Keratinocyte (primary cell): ENCODE results near the gene FNDC1. TPM values are rescaled to one million over a fixed set of nuclear protein-coding genes. Genes with fewer than 3 reads are reported as not detected.

Experiments used
- DNase-seq: peaks from one replicate; pipeline ENCODE4 v3.0.0-alpha.2; 2011; ENCODE audit warnings: low read depth, missing footprints, low spot score
- FAIRE-seq: peaks from 2 replicates; lab custom pipeline; 2011; peaks lifted over from hg19 to GRCh38; lab: Jason Lieb, UNC
- H2AFZ ChIP-seq: 2 replicates; pipeline ENCODE4 v1.6.0; 2012; ENCODE audit warnings: low read length, control low read depth, inconsistent platforms; ENCODE audit not compliant: control insufficient read depth
- H3K27ac ChIP-seq: 2 replicates; pipeline ENCODE4 v1.5.1; 2011; ENCODE audit warnings: low read length; ENCODE audit not compliant: control insufficient read depth, insufficient read depth
- H3K27me3 ChIP-seq: 3 replicates; pipeline ENCODE4 v1.6.0; 2011; ENCODE audit warnings: low read length; ENCODE audit not compliant: control insufficient read depth, insufficient read depth; ENCODE audit errors: extremely low read depth
- H3K36me3 ChIP-seq, 2 experiments: 2 replicates in 1 of 2; 3 replicates in 1 of 2; pipeline ENCODE4 v1.5.1; 2011; ENCODE audit warnings: low read length in 2 of 2, mild to moderate bottlenecking in 1 of 2; ENCODE audit not compliant: control insufficient read depth in 2 of 2, insufficient read depth in 2 of 2; ENCODE audit errors: extremely low read depth in 1 of 2
- H3K4me1 ChIP-seq: 3 replicates; pipeline ENCODE4 v1.5.1; 2011; ENCODE audit warnings: low read length; ENCODE audit not compliant: control insufficient read depth, insufficient read depth; ENCODE audit errors: extremely low read depth
- H3K4me2 ChIP-seq: 3 replicates; pipeline ENCODE4 v1.6.0; 2011; ENCODE audit warnings: low read depth, low read length; ENCODE audit not compliant: control insufficient read depth, insufficient read depth; ENCODE audit errors: extremely low read depth
- H3K4me3 ChIP-seq, 3 experiments: fragments of 200-600 bp in 1 of 3; sonication (generic) in 1 of 3; 2 replicates in 2 of 3; 3 replicates in 1 of 3; pipeline ENCODE4 v1.5.1; 2011 to 2016; ENCODE audit warnings: low read length in 3 of 3, mild to moderate bottlenecking in 3 of 3, control low read depth in 2 of 3, inconsistent platforms in 1 of 3, low read depth in 1 of 3, mixed read lengths in 1 of 3, mixed run types in 1 of 3, moderate library complexity in 1 of 3; ENCODE audit not compliant: control insufficient read depth in 2 of 3, insufficient read depth in 2 of 3; ENCODE audit errors: extremely low read depth in 1 of 3
- H3K79me2 ChIP-seq: 2 replicates; pipeline ENCODE4 v1.6.0; 2012; ENCODE audit warnings: low read length; ENCODE audit not compliant: control insufficient read depth, insufficient read depth
- H3K9ac ChIP-seq: 3 replicates; pipeline ENCODE4 v1.6.0; 2011; ENCODE audit warnings: low read length; ENCODE audit not compliant: control insufficient read depth, insufficient read depth; ENCODE audit errors: extremely low read depth
- H3K9me1 ChIP-seq: 3 replicates; pipeline ENCODE4 v1.6.0; 2011; ENCODE audit warnings: low read length; ENCODE audit not compliant: control insufficient read depth, insufficient read depth; ENCODE audit errors: extremely low read depth
- H3K9me3 ChIP-seq: 2 replicates; pipeline ENCODE4 v1.5.1; 2012; ENCODE audit warnings: low read depth, low read length; ENCODE audit not compliant: control insufficient read depth
- H4K20me1 ChIP-seq: 3 replicates; pipeline ENCODE4 v1.6.0; 2011; ENCODE audit warnings: low read length; ENCODE audit not compliant: control insufficient read depth, insufficient read depth; ENCODE audit errors: extremely low read depth
- CTCF ChIP-seq, 3 experiments: IDR thresholded peaks in 1 of 3; conservative IDR thresholded peaks in 1 of 3; optimal IDR thresholded peaks in 1 of 3; 2 replicates in 2 of 3; 3 replicates in 1 of 3; pipeline versions ENCODE3 to v1.5.1; 2011; ENCODE audit warnings: low read length in 3 of 3, mild to moderate bottlenecking in 3 of 3, moderate library complexity in 2 of 3, control low read depth in 1 of 3, inconsistent platforms in 1 of 3; ENCODE audit not compliant: insufficient read depth in 2 of 3; ENCODE audit errors: extremely low read depth in 1 of 3
- EZH2 ChIP-seq: IDR thresholded peaks from one replicate; pipeline ENCODE4 v1.6.1; 2012; ENCODE audit warnings: inconsistent platforms, mild to moderate bottlenecking, low read length, moderate library complexity
- dilution Hi-C: fragments of 300-500 bp; cut with MboI; formaldehyde crosslinking; loops from one replicate; pipeline ENCODE4 v1.7.0; 2020; ENCODE audit warnings: low sequenced_read_pairs; ENCODE audit not compliant: extremely low pct_ligation_motif_present
- polyA plus RNA-seq, 5 experiments: library from polyadenylated mRNA; depleted of rRNA in 3 of 5; stranded (reverse) in 3 of 5; stranded (forward) in 1 of 5; unstranded in 1 of 5; fragments of >200 nt; gene quantifications; 1 replicate in 1 of 5; 2 replicates in 3 of 5; 3 replicates in 1 of 5; pipeline versions ENCODE4 v1.2.1 to v1.2.3, GENCODE V29; 2011 to 2012; ENCODE audit warnings: missing spikeins in 2 of 5, low read depth in 1 of 5, low replicate concordance in 1 of 5

Gene FNDC1
- polyA plus RNA-seq, 1 donor (not counting 4 experiments of a cell fraction or from before 2014, with no cell fraction given), result not detected

GRCh38 chr6:159201336-159201735 lies 32.1 kb downstream of the FNDC1 start:
- Histone ChIP-seq H3K9me1 (no peaks in the 10 kb centered on the region), H3K9me3 (no peaks in the 10 kb centered on the region), H3K36me3 (no peaks in the 10 kb centered on the region), H2AFZ (no peak overlapping the region), H3K4me3 (no peak overlapping the region), H3K79me2 (no peaks in the 10 kb centered on the region), H3K9ac (no peak overlapping the region), H4K20me1 (no peaks in the 10 kb centered on the region), H3K27me3 (no peaks in the 10 kb centered on the region), H3K4me2 (no peak overlapping the region), H3K27ac (no peak overlapping the region), H3K4me1 (no peaks in the 10 kb centered on the region)
- DNase-seq (no peak), FAIRE-seq (no peak)
- no peak for TF ChIP-seq EZH2
- TF ChIP-seq CTCF (optimal IDR thresholded peaks at IDR 0.05 in 1 of 3, IDR thresholded peaks at IDR 0.05 in 1 of 3, conservative IDR thresholded peaks at IDR 0.05 in 1 of 3; ENCODE audit: extremely low read depth in 1 of 3, insufficient read depth in 2 of 3, low read length in 3 of 3), result no peak
- dilution Hi-C loops, result no loop called here

GRCh38 chr6:159203304-159204005 lies 34.3 kb downstream of the FNDC1 start:
- no peaks in the 10 kb centered on the region for H4K20me1 ChIP-seq
- FAIRE-seq (no peak), DNase-seq (no peak)
- H3K4me3 ChIP-seq, result no peak overlapping the region
- H3K4me2 ChIP-seq, result no peak overlapping the region
- no peaks in the 10 kb centered on the region for H3K36me3 ChIP-seq
- no peaks in the 10 kb centered on the region for H3K27me3 ChIP-seq
- no peaks in the 10 kb centered on the region for H3K9me1 ChIP-seq
- H3K27ac ChIP-seq, result no peak overlapping the region
- no peaks in the 10 kb centered on the region for H3K9me3 ChIP-seq
- H3K79me2 ChIP-seq, result no peaks in the 10 kb centered on the region
- no peaks in the 10 kb centered on the region for H3K4me1 ChIP-seq
- H3K9ac ChIP-seq, result no peak overlapping the region
- dilution Hi-C loops, result no loop called here
- H2AFZ ChIP-seq, result no peak overlapping the region
- no peak for TF ChIP-seq EZH2
- TF ChIP-seq CTCF (optimal IDR thresholded peaks at IDR 0.05 in 1 of 3, IDR thresholded peaks at IDR 0.05 in 1 of 3, conservative IDR thresholded peaks at IDR 0.05 in 1 of 3; ENCODE audit: extremely low read depth in 1 of 3, insufficient read depth in 2 of 3, low read length in 3 of 3), result no peak
